HG03103 (cell line): Measurements from ENCODE around the gene MYRIP.
"Not testable (repeated sequence)": the region's sequence is repeated elsewhere in the genome, so short reads cannot be mapped to it uniquely, and the experiment has no call there.

Source experiments
- ATAC-seq: cut with Tn5 transposase; IDR thresholded peaks from one replicate; pipeline ENCODE4 v1.9.1; 2021; ENCODE audit warnings: low read depth; ENCODE audit not compliant: unreplicated experiment

The MYRIP gene

DNA sequence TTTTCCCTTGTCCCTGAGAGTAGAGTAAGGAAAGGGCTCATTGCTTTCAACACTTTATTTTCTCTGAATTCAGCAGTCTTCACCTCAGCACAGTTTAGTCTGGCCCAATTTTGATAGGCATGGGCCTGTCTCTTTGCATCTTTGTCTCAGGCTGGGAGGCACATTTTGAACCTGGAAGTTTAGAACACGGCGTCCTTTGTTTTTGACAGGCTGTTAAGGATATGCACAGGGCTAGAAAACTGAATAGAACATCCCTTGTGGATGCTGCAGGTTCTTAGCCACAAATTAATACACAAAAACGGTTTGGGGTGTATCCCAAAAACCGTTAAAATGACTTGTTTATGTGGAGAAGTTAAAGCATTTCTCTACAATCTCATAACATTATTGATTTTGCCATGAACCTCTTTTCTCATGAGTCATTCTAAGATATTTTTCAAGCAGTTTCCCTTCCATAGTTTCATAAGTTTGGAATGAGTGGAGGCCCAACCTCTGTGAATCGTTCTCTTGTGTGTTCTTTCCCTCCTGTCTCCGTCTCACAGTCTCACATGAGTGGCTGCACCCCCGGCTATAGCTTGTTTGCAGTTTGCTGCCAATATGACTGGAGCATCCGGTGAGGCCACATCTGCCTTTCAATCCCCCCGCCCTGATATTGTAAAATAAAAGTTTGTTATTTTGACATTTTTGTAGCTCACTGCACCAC lies 307.2 kb downstream of the MYRIP start:
- ATAC-seq, result no peak

DNA sequence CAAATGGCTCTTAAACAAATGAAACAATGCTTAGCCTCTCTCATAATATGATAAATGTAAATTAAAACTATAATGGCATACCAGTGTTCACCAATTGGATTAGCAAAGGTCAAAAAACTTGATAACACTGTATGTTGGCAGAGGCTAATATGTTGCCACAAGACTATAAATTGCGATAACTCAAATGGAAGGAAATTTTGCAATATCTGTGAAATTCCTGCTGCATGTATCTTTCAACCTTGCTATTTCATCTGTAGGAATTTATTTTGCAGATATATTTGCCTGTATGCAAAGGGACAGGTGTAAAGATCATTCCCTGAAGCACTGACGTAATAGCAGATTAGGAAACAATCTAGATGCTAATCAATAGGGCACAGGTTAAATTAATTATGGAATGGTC lies 308.7 kb downstream of the MYRIP start:
- no peak for ATAC-seq

DNA sequence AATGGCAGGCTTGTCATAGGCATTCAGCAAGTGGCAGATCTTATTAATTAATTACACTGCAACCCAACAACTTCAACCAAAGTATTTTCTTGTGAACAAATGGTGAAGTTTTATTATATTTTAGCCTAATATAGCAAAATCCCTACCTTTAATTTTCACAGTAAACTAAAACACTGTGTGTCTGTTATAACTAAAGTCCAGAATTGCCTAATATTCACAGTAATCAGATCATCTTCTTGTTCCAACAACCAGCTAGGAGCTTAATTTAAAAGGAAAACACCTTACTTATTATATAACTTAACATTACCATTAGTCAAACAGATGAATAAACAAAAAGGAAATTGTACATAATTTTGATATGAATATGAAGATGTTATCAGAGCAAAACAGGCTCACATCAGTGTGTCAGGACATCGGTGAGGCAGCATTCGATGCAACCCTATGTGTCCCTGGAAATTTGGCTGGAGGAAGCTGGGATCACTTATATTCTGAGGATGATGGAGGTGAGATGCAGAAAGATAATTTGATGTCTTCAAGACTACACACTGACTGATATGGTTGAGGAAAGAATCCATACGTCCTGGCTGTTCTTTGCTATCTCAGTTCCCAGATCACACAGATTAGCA lies 310.8 kb downstream of the MYRIP start:
- no peak for ATAC-seq

DNA sequence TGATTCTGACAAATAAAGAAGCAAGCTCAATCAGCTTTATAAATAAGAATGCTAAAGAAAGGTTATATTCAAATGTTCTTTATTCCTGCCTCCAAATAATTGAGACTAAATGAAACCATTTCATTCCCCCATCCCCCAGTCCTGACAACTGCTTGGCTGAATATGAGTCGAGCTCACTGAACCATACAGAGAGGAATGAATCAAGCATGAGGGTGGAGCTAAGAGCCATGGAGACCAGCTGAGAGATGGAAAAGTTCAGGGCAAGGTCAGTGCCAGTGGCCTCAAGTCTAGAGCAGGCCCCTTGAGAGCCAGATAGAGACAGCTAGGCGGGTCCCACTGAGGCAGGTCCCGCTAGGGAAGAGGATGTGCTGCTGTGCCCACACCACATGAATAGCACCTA lies 311.4 kb downstream of the MYRIP start:
- ATAC-seq, result no peak

DNA sequence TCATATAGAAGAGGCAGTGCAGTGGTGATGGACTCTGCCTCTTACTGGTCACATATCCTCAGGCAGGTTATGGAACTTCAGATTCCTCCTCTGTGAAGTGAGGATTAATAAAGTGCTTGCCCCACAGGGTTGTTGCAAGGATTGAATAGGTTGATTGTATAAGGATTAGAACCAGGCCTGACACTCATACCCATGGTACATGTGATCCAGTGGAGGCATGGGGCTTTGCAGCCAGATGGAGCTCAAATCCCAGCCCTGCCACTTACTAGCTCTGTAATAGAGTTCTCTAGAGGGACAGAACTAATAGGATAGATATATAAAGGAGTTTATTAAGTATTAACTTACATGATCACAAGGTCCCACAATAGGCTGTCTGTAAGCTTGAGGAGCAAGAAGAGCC lies 315.5 kb downstream of the MYRIP start:
- ATAC-seq, result no peak

DNA sequence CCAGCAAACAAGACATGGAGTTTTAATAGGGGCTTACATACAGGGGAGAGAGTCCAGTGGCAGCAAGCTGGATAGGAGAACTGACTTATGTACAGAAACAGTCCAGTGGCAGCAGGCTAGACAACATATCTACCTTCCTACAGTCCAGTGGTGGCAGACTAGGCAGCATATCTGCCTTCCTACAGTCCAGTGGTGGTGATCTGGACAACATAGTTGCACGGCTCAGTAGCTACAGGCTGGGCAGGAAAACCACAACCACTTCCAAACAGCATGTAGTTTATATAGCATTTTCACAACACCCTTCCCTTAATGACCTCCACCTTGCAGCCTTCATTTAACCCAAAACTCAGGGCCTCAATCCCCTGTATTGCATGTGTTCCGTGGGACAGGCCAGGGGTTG lies 318.8 kb downstream of the MYRIP start:
- ATAC-seq, result no peak

DNA sequence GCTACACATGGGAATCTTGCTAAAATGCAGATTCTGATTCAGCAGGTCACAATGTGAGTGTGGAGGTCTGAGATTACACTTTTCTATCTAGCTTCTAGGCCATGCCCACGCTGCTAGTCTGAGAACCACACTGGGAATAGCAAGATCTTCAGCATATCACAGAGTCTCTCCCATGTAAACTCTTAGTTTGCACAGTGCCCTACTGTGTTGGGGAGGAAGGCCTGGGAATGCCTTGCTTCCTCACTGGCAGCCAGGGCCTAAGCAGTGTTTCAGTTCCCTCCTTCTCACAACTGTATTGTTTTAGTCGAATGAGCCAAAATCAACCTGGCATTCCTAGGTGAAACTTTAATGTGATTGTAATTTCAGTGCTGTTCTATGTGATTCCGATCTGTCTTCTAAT lies 320.1 kb downstream of the MYRIP start:
- no peak for ATAC-seq

DNA sequence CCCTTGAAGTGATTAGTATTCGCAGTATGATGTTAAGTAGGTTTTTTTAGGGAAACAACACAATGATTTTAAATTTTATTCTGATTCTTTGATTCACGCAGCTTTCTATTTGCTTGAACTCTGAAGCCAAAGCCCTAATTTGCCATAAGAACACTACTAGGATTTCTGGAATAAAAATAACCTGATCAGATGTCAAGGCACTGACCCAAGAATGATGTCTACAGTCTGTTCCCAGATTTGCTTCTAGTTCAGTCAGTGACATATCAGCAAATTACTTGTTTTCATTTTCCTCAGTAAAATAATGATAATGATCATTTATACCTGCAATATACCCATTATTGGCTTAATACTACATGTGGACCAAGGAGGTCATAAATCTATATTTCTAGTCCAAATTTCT lies 320.6 kb downstream of the MYRIP start:
- no peak for ATAC-seq

DNA sequence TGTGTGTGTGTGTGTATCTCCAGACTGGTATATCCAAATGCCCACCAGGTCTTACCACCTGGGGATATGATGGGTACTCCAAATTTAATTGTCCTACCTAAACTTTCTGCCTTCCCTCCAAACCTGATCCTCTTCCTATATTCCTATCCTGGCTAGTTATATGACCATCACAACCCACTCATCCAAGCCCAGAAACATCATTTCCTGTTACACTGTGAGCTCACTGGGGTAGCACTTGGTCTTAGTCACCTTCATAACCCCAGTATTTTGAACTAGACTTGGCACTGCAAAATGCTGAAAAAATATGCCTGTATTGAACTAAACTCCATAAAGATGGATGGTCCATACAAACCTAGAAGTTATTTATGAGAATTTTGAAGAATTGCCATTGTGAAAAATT lies 321.3 kb downstream of the MYRIP start:
- ATAC-seq, result no peak

DNA sequence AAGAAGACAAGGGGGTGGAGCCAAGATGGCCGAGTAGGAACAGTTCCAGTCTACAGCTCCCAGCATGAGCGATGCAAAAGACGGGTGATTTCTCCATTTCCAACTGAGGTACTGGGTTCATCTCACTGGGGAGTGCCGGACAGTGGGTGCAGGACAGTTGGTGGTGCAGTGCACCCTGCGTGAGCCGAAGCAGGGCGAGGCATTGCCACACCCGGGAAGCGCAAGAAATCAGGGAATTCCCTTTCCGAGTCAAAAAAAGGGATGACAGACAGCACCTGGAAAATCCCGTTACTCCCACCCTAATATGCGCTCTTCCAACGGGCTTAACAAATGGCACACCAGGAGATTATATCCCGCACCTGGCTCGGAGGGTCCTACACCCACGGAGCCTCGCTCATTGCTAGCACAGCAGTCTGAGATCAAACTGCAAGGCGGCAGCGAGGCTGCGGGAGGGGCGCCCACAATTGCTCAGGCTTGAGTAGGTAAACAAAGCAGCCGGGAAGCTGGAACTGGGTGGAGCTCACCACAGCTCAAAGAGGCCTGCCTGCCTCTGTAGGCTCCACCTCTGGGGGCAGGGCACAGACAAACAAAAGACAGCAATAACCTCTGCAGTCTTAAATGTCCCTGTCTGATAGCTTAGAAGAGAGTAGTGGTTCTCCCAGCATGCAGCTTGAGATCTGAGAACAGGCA lies 324.6 kb downstream of the MYRIP start:
- ATAC-seq, result not testable (repeated sequence)

DNA sequence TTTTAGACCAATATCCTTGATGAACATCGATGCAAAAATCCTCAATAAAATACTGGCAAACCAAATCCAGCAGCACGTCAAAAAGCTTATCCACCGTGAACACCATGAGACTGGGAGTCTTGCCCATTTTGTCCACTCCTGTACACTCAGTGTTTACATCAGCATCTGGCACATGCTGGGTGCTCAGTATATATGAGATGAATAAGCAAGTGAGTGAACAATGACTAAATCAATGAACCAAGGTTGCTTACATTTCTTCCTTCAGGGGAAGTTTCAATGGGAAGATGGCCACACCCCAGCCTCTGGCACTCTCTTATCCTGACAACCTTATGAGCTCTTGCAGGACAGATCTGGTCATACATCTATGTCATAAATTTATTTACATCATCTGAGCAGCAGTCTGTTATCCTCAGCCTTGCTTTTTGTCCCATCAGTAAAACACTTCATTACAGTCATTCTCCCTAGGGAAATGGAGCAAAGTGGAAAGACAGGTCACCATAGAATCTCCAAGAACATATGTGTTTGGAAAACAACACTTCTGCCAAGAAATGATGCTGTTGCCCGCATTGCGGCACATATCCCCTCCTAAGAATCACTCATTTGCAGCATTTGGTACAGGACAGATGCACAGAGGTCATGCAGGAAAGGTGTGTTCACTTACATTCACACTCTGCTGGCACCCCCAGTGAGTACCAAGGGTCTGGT lies 328.3 kb downstream of the MYRIP start:
- ATAC-seq, result no peak

DNA sequence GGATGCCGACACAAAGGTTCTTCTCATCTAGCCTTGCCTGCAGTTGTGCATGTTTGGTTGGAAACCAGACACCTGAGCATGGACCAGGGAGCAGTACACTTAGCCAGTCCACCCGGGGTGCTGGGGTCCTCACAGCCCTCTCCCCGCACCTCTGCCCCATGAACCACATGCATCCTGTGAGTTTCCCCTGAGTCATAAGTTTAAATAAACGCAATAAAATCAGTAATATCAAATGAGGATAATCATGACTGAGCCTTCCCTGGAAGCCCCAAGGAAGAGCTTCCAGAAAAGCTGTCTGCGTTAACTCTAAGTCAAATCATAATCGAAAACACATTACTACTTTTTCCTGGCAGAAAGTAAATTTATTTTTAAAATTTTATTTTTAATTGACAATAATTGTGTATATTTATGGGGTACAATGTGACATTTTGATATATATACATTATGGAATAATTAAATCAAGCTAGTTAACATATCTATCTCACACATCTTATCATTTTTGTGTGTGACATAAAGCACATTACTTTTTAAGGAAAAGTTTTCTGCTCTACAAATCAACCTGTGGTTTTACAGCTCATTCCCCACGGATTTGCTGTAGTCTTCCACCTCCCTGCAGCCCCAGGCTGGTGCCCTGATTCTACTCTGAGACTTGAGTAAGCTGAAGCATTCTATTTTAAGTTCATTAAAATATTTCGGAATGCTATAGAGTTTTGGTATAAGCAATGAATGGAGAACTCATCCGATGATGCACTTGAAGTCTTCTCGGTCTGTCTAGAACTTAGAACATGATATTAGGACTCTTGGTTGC lies 334.1 kb downstream of the MYRIP start:
- ATAC-seq, result no peak

DNA sequence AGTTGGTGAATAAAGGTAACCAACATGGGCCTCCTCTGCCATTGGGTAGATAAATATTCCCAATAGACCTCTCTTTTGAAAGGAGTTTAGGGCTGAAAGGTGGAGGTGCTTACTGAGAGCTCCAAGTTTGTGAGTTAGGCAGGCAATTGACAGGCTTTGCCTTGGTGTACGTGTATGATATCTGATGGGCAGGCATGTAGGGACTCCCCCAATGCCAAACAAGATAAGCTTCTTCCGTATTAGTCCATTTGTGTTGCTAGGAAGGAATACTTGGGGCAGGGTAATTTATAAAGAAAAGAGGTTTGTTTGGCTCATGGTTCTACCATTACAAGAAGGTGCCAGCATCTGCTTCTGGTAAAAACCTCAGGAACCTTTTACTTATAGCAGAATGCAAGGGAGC lies 339.4 kb downstream of the MYRIP start:
- ATAC-seq, result no peak

DNA sequence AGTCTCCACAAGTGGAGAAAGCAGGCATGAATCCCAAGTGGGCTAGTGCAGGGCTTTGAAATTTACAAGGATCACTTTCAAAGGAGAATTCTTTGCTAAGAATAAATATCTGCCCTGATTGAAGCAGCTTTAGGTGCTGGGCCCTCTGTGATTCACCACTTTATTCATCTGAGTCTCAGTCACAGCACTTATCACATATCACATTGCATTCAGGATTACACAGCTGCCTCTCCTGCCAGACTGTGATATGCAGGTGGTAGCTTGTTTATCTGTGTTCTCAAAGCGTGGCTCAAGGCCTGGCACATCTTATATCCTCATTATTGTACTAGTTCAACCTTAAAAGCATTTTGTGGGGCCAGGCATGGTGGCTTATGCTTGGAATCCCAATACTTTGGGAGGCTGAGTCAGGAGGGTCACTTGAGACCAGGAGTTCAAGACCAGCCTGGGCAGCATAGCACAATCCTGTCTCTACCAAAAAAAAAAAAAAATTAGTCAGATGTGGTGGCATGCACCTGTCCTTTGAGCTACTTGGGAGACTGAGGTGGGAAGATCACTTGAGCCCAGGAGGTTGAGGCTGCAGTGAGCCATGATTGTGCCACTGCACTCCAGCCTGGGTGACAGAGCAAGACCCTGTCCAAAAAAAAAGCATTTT lies 343.2 kb downstream of the MYRIP start:
- ATAC-seq, result no peak

DNA sequence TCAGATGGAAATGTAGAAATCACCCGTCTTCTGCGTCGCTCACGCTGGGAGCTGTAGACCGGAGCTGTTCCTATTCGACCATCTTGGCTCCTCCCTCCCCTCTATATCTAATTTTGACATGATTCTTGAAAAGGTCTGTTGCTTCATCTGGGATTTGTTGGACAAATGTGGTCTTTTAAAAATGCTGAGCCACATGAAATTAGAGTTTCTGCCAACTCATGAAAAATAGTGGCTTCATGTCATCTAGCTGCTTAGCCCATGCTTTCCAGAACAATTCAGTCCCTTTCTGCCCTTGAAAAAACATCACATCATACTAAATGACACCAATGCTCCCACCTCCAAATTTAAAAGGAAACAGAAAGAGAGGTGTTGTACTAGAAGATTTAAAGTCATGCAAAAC lies 351.5 kb downstream of the MYRIP start:
- ATAC-seq, result no peak

DNA sequence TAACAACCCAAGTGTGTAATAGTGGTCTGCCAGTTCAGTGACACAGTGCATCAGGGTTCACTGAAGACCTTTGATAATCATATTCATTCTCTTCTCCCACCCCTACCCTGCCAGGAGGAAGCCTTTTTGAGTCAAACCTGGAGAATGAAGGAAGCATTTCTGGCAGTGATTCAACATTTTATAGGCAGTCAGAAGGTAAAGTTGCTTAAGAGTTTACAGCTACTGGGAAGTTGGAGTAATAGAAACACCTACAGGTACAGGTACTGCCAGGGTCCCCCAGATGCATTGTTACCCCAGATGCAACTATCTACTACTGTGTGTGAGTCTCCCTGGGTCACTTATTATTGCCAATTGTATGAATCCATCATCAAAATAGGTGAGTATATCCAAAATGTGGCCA lies 353.2 kb downstream of the MYRIP start:
- no peak for ATAC-seq

DNA sequence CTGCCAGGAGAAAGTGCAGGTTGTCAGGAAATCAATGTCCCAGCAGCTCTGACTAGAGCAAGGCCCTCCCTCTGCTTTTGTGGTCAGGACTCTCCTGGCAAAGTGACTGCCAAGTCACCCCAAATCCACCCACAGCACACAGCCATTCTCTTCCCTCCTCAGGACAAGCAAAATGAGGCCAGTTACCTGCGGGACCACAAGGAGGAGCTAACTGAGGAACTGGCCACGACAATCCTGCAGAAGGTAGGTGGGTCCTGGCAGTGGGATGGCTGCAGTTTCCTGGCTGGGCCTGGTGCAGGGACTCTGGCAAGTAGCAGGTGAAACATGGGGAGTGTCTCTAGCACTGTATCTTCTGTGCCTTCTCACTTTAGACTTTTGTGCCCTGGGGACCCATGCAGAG lies 357.6 kb downstream of the MYRIP start:
- no peak for ATAC-seq

DNA sequence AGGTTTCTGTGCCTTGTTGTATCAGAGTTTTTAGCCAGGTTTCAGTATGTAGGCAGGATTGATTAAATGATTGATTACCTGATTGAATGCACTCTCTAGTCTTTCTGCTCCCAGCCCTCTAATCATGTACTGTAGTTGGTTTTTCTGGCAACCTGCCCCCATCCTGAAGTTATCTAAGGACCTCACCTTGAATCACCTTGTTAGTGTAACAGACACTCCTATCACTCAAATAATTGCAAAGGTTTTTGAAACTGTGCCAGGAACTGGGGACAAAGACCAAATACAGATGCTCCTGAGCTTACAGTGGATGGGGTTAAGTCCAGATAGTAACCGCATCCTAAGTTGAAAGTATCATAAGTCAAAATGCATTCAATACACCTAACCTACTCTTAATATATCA lies 358.5 kb downstream of the MYRIP start:
- no peak for ATAC-seq

DNA sequence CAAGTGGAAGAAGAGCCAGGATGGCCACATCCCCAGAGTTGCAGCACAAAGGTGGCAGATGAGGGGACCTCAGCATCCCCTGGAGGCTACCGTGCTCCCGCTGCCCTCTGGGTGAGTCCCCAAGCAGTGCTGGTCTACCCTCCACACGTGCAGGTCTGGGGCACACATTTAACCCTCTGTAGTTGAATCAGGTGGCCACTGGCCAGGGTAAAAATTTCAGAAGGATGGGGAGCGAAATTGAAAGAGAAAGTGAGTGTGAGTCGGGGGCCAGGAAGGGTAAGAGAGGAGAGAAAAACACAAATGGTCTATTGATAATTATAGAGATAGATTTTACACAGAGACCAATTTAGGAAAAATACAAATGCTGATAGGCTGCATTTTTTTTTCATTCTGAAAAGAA lies 360.6 kb downstream of the MYRIP start:
- peak; percentile 36 for ATAC-seq

DNA sequence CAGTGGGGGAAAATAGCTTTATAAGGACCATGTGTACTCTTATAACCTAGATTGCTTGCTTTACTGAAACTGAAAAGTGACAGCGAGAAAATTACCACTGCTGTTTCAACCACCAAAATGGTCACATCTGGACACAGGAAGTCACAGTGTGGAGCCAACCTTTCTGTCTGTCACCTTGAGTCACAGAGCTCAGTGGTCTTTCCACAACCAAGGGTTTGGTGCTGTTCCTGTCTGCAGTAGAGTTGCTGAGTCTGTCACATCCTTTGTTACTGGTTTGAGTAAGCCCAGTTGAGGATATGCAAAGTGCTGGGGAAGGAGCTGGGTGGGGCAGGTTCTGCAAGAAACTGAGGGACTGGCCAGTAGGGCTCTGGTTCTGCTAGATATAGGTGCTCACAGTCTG lies 361.0 kb downstream of the MYRIP start:
- peak; percentile 97 for ATAC-seq
